ENCODE results near the gene UQCR10.

UQCR10 gene

GRCh38 chr22:29817724-29818123, 50.6 kb downstream of the UQCR10 start:
- Histone ChIP-seq H3K4me3 (replicated peaks; ENCODE audit: insufficient read depth, low read length) (no peak overlapping the region), H3K27me3 (ENCODE audit: insufficient read depth, poor library complexity, severe bottlenecking) (no peaks in the 10 kb centered on the region), H3K27ac (replicated peaks) (no peak overlapping the region)
- TF ChIP-seq CTCF (IDR thresholded peaks at IDR 0.05; ENCODE audit: insufficient read depth, low read length): no peak
- TF ChIP-seq SPI1 (IDR thresholded peaks at IDR 0.05; ENCODE audit: borderline replicate concordance, low read depth): no peak
- no peak for TF ChIP-seq POLR2AphosphoS5 (IDR thresholded peaks at IDR 0.05; ENCODE audit: low read depth)
- DNase-seq (ENCODE audit: low read depth in 1 of 2, low spot score in 1 of 2): no peak

DNA sequence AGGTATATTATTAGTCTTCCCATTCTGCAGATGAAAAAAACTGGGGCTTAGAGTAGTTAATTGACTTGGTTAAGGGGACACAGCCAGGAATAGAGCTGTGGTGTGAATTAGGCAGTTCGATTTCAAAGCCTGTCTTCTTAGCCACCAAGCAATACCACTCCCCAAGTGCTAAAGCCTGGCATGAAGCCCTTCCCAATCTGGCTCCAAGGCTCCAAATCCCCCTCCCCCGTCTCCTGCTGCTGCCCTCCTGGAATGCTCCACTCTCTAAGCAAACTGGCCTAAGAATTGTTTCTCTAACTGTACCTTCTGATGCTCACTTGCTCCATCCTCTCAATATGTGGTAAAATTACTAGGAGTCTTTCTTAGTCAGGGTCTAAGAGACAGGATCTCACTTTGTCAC, 52.3 kb downstream of the UQCR10 start:
- no peak for DNase-seq (ENCODE audit: low read depth in 1 of 2, low spot score in 1 of 2)
- Histone ChIP-seq H3K27me3 (ENCODE audit: insufficient read depth, poor library complexity, severe bottlenecking) (no peaks in the 10 kb centered on the region), H3K4me3 (replicated peaks; ENCODE audit: insufficient read depth, low read length) (no peak overlapping the region), H3K27ac (replicated peaks) (no peak overlapping the region)
- TF ChIP-seq, protein P1, sequence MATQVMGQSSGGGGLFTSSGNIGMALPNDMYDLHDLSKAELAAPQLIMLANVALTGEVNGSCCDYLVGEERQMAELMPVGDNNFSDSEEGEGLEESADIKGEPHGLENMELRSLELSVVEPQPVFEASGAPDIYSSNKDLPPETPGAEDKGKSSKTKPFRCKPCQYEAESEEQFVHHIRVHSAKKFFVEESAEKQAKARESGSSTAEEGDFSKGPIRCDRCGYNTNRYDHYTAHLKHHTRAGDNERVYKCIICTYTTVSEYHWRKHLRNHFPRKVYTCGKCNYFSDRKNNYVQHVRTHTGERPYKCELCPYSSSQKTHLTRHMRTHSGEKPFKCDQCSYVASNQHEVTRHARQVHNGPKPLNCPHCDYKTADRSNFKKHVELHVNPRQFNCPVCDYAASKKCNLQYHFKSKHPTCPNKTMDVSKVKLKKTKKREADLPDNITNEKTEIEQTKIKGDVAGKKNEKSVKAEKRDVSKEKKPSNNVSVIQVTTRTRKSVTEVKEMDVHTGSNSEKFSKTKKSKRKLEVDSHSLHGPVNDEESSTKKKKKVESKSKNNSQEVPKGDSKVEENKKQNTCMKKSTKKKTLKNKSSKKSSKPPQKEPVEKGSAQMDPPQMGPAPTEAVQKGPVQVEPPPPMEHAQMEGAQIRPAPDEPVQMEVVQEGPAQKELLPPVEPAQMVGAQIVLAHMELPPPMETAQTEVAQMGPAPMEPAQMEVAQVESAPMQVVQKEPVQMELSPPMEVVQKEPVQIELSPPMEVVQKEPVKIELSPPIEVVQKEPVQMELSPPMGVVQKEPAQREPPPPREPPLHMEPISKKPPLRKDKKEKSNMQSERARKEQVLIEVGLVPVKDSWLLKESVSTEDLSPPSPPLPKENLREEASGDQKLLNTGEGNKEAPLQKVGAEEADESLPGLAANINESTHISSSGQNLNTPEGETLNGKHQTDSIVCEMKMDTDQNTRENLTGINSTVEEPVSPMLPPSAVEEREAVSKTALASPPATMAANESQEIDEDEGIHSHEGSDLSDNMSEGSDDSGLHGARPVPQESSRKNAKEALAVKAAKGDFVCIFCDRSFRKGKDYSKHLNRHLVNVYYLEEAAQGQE (IDR thresholded peaks at IDR 0.05; ENCODE audit: insufficient replicate concordance, low read depth): no peak
- no peak for TF ChIP-seq GABPA (IDR thresholded peaks at IDR 0.05; ENCODE audit: low read depth)
- TF ChIP-seq SPI1 (IDR thresholded peaks at IDR 0.05; ENCODE audit: borderline replicate concordance, low read depth): no peak
- no peak for TF ChIP-seq CTCF (IDR thresholded peaks at IDR 0.05; ENCODE audit: insufficient read depth, low read length)
- no peak for TF ChIP-seq POLR2AphosphoS5 (IDR thresholded peaks at IDR 0.05; ENCODE audit: low read depth)
